8988T (cell line): ENCODE measurements around the gene FGFBP2.

Source experiments
- DNase-seq: peaks from one replicate; pipeline ENCODE4 v3.0.0; 2011

The FGFBP2 gene, protein sequence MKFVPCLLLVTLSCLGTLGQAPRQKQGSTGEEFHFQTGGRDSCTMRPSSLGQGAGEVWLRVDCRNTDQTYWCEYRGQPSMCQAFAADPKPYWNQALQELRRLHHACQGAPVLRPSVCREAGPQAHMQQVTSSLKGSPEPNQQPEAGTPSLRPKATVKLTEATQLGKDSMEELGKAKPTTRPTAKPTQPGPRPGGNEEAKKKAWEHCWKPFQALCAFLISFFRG

GRCh38 chr4:15963001-15963451 lies at the start of gene FGFBP2:
Gene FGFBP2 (minus strand): TSS chr4:15963175. CDS start chr4:15963129, 46 bp downstream.
- DNase-seq: peak; percentile 63

GRCh38 chr4:16011173-16011572 lies 48.2 kb upstream of the FGFBP2 start:
- DNase-seq: no peak

DNA sequence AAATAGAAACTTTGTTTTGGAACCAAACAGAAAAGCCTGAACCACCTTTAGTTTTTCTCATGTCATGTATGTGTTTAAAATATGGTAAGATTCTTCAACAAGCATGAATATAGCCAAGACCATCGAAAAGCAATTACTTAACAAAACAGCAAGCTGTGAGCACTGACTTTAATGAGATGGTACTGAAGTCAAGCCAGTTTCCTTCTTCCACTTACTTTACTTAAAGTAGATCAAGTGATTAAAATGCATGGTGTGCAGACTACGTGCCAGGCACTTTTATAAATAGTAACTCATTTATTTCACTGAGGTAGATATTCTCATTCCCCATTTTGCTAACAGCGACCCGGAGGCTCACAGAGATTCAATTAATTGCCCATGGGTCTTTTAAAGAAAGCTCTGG lies 46.2 kb upstream of the FGFBP2 start:
- DNase-seq: no peak

DNA sequence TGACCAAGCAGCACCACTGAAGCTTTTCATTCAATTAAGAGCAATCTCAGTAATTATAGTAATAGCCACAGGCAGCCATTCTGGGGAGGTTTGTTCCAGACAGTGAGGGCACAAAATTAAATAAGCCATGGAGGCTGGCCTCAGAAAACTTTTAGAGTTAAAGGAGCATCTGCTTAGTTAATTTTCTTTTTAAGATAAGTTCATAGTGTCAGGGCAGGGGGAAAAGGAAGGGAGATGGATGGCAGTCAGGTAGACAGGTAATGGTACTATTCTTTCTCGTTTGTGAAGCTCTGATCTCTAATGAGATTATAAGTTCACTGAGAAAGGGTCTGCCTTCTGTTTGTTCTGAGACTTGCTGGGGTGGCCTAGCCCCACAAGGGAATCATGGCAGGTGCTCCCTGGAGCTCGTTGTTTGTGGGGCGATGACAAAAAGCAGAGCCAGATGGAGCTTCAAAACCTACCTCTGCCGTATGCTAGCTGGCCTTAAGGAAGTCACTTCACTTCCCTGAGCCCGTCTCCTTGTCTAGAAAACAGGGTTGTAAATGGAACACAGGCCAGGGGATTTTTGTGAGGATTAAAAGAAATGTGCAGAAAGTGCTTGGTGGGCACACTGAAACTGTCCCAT lies 44.6 kb upstream of the FGFBP2 start:
- no peak for DNase-seq

- DNase-seq: no peak
Measured at GRCh38 chr4:16006771-16007446, 43.9 kb upstream of the FGFBP2 start.

GRCh38 chr4:16005676-16006075 lies 42.7 kb upstream of the FGFBP2 start:
- no peak for DNase-seq

- DNase-seq: peak; percentile 48
Measured at GRCh38 chr4:16001484-16001858, 38.5 kb upstream of the FGFBP2 start.

DNA sequence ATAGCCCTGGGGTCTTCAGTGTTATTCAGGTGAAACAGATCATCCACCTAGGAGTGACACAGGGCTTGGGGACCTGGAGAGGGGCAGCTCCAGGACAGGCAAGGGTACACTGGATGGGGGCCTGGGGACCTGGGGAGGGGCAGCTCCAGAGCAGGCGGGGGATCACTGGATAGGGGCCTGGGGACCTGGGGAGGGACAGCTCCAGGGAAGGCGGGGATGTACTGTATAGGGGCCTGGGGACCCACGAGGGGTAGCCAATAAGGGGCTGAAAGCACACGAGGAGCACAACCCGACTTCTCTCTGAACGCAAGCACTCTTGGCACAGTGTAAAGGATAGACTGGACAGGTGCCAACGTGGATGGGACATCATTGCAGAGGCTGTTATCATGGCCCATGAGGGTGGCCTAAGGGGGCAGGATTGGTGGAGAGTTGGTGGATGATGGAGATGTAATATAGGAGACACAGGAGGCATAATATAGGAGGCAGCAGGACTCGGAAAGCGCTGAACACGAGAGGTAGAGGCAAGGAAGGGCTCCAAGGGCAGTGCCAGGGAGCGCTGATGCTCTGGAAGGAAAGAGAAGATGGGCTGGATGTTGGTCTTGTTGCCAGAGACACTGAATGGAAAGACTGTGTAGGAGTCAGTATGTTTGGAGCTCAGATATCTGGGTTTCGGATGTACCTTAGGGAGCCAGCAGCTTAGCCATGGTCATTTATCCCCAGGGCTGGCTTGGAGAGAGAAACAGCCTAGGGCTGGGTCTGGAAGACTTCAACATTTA lies 37.9 kb upstream of the FGFBP2 start:
- DNase-seq: no peak

- no peak for DNase-seq
Measured at GRCh38 chr4:15996773-15997172, 33.8 kb upstream of the FGFBP2 start.

GRCh38 chr4:15995826-15996225 lies 32.9 kb upstream of the FGFBP2 start:
- no peak for DNase-seq

DNA sequence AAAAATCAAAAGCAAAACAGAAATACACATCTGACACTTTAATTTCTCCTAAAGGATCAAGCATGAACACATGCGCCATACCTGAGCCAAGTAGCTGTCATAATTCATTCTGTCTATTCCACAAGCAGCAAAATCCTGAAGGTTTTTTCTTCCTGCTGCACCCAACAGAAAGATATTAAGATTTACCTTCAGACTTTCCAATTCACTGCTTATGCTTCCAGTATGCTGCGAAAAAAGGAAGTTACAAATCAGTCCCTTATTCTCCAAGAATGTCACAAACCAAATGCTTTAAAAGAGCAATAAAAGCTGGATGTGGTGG lies 29.2 kb upstream of the FGFBP2 start:
- DNase-seq: no peak

- no peak for DNase-seq
Measured at GRCh38 chr4:15990570-15991285, 27.8 kb upstream of the FGFBP2 start.

- DNase-seq: no peak
Measured at GRCh38 chr4:15989424-15989823, 26.4 kb upstream of the FGFBP2 start.

DNA sequence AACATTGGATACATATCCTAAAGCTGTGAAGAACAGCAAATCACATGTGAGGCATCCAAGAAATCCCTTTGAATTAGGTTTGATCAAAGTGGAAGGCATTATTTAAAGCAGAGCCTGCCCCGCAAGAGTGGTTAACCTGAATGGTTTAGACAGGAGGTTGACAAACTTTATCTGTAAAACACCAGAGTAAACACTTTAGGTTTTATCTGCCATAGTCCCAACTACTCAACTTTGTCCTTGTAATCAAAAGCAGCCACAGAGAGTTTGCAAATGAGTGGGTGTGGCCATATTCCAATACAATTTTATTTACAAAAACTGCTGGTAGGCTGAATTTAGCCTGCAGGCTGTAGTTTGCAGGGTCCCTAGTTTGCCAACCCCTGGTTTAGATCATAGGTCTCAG lies 25.2 kb upstream of the FGFBP2 start:
- DNase-seq: no peak

DNA sequence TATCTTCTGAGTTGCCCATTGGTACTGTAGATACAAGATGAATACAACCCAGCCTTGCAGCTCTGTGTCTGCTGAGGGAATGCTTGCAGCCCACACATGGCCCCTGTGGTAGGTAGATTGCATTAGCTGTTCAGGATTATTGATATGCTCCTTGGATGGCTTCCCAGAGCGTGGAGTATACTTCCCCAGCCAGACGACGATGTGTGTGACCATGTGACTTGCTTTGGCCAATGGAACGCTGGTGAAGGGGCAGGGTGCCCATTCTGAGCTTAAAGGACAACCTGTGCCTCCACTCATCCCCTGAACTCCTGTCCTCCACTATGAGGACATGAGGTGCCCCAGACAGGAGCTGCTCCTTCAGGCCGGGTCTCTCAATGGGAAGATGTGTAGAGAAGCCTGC lies 23.9 kb upstream of the FGFBP2 start:
- no peak for DNase-seq

DNA sequence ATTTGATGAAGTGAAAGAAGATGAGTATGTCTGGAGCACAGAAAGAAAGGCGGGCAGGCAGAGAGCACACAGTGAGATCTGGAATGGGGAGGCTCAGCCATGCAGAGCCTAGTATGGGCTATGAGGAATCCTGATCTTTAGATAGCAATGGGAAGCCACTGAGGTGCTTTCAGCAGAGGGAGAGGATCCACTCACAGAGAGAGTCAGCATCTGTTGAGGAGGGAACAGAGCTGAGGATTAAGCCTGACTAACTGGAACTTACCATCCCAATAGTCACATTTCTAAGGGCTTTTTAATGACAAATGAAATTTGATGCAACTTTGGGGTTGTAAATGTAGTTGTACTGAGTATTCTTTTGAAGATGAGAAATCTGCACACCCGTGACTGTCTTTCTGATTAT lies 20.6 kb upstream of the FGFBP2 start:
- no peak for DNase-seq

DNA sequence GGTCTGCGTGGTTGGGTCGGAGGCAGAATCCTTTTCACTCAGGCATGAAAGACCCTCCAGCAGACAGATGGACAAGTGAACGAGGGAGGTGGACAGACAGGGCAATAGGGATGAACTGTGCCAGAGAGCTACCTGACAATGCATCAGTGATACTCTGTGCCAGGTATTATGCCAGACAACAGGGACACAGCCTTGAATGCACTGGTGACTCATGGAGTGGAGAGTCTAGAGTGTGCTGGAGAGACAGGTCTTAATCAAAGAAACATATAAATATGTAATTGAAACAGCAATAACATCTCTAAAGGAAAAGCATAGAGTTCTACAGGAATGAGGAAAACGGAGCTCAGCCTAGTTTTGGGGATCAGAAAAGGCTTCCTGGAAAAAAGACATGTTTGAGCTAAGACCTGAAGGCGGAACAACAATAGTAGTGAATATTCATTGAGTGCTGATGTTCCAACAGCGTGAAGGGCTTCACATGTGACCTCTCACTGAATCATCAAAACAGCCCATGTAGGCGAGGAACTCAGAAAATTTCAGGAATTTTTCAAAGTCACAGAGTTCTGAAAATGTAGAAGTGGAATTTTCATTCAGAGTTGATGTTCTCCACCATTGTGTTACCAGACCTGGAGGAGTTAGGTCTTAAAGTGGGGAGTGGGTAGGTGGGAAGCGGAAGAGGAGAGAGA lies 20.0 kb upstream of the FGFBP2 start:
- DNase-seq: no peak

- DNase-seq: no peak
Measured at GRCh38 chr4:15976456-15977447, 13.8 kb upstream of the FGFBP2 start.

GRCh38 chr4:15971068-15971801 lies 8.3 kb upstream of the FGFBP2 start:
- DNase-seq: no peak

- no peak for DNase-seq
Measured at GRCh38 chr4:15968551-15969300, 5.8 kb upstream of the FGFBP2 start.
